Lung (tissue), 12 donors: ENCODE measurements around the gene SWAP70. TPM values are rescaled to one million over a fixed set of nuclear protein-coding genes. Genes with fewer than 3 reads are reported as not detected.

Experiments used
- ATAC-seq: fragments of 200-7000 bp; cut with Tn5 transposase; one replicate; pipeline ENCODE4 v1.9.1; 2020; ENCODE audit warnings: moderate number of reproducible peaks; ENCODE audit not compliant: insufficient read depth, low FRiP score
- DNase-seq, 3 donors: peaks; one replicate each; pipeline ENCODE4 v3.0.0-alpha.2; 2013 to 2017
- H3K27ac ChIP-seq, 2 donors: one replicate each; pipeline ENCODE4 v1.5.1; 2013; ENCODE audit warnings: mild to moderate bottlenecking in 2 of 2, moderate library complexity in 2 of 2, control low read depth in 1 of 2, inconsistent platforms in 1 of 2, low read depth in 1 of 2, low read length in 1 of 2
- H3K27me3 ChIP-seq, 3 donors: one replicate each; pipeline ENCODE4 v1.5.1; 2013; ENCODE audit warnings: low read length in 2 of 3; ENCODE audit not compliant: control insufficient read depth in 3 of 3, insufficient read depth in 3 of 3
- H3K36me3 ChIP-seq, 4 donors: one replicate each; pipeline ENCODE4 v1.5.1; 2013; ENCODE audit warnings: low read length in 4 of 4, mild to moderate bottlenecking in 1 of 4, moderate library complexity in 1 of 4; ENCODE audit not compliant: control insufficient read depth in 4 of 4, insufficient read depth in 4 of 4
- H3K4me1 ChIP-seq, 5 donors: one replicate each; pipeline ENCODE4 v1.5.1; 2013; ENCODE audit warnings: low read length in 5 of 5, mild to moderate bottlenecking in 2 of 5, moderate library complexity in 1 of 5; ENCODE audit not compliant: control insufficient read depth in 5 of 5, insufficient read depth in 5 of 5
- H3K4me3 ChIP-seq: one replicate; pipeline ENCODE4 v1.5.1; 2013; ENCODE audit warnings: mild to moderate bottlenecking, control low read depth, moderate library complexity
- H3K9ac ChIP-seq, 2 donors: one replicate each; pipeline ENCODE4 v1.5.1; 2013; ENCODE audit warnings: low read length in 2 of 2, control low read depth in 1 of 2; ENCODE audit not compliant: insufficient read depth in 1 of 2
- H3K9me3 ChIP-seq, 4 donors: one replicate each; pipeline ENCODE4 v1.5.1; 2013; ENCODE audit warnings: low read length in 3 of 4, mild to moderate bottlenecking in 1 of 4, moderate library complexity in 1 of 4; ENCODE audit not compliant: control insufficient read depth in 4 of 4, insufficient read depth in 3 of 4
- CTCF ChIP-seq: IDR thresholded peaks from 2 replicates; pipeline ENCODE4 v1.5.1; 2012; ENCODE audit warnings: mild to moderate bottlenecking; ENCODE audit errors: control extremely low read depth, extremely low read depth
- WGBS, 2 donors: extraction: QIAGEN DNeasy Blood & Tissue Kit; methylation state at CpG; one replicate each; pipeline ENCODE4 v1.1.7; 2013; 5-methylcytosine and 5-hydroxymethylcytosine counted together
- polyA plus RNA-seq, 2 donors: library from polyadenylated mRNA; stranded (reverse); fragments of 200-250 nt; gene quantifications; one replicate each; pipeline ENCODE4 v1.2.1, GENCODE V29; 2013
- total RNA-seq, 2 donors: library from RNA; depleted of rRNA in 1 of 2; stranded (reverse); fragments of >200 nt in 1 of 2; gene quantifications; one replicate each; pipeline ENCODE4 v1.2.1, GENCODE V29; 2014 to 2021
- donor health status: control.
- donor health status: control.
- donor health status: Bipolar disorder and iron deficiency.
- donor health status: healthy.
- donor health status: DM: yes; HTN: yes; CAD: no.

The SWAP70 gene
- total and polyA plus RNA-seq, 4 donors, result 14.9 to 44.8 (median 35.9) TPM

DNA sequence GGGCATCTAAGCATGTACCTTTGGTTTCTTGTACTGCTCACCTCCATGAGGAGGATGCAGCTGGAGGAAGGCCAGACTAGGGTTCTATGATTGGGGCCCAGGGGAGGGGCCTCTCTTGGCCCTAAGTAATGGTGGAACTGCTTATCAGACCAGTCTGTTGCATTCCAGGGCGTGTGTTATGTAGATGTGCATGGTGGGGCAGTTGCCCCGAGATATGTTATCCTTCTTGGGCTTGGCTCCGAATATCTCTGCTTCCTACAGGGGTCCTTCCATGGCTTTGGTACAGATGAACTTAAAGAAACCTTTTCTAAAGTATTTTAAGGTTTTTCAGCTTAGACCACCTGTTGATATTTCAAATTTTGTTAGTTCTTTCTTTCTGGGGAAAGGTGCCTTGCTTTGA is 126.0 kb downstream of the SWAP70 start:
- TF ChIP-seq CTCF, result no peak
- Histone ChIP-seq H3K27ac (no peak overlapping the region), H3K9me3 (no peaks in the 10 kb centered on the region), H3K27me3 (no peaks in the 10 kb centered on the region), H3K9ac (no peak overlapping the region), H3K4me1 (peaks cover 2 to 6% (median 4%) of the 10 kb centered on the region in 5 donors), H3K4me3 (no peak overlapping the region), H3K36me3 (peaks cover 0 to 44% (median 20%) of the 10 kb centered on the region in 4 donors)
- ATAC-seq (no peak), DNase-seq (no peak)
- WGBS, 2 donors, result 92 to 95% methylated on average over 3 of the region's 3 CpGs

DNA sequence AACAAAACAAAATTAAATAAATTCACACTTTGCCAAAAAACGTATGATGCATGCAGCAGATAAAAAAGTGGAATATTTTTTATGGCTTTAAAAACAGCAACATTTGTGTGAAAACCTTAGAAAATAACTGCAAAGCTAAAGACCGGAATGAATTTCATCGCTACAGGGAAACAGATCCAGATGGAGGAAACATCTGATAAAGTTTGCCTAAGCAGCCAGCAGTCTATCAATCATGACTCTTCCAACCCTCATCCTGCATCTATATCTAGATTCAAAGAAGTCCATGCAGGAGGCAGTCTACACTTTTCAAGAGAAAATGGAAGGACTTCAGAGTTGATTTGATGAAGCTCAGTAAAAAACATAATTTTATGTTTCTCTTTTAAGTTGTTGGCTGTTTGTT is 126.8 kb downstream of the SWAP70 start:
- no peak for ATAC-seq
- no peaks in the 10 kb centered on the region for H3K27me3 ChIP-seq
- 68 to 73% methylated on average over 3 of the region's 3 CpGs for WGBS, 2 donors
- H3K36me3 ChIP-seq, result peaks cover 0 to 47% (median 18%) of the 10 kb centered on the region in 4 donors
- peaks cover 0 to 6% (median 4%) of the 10 kb centered on the region in 5 donors for H3K4me1 ChIP-seq
- H3K9ac ChIP-seq, result no peak overlapping the region
- no peak for TF ChIP-seq CTCF
- DNase-seq, result peak in 2 of 3 donors; percentile 38 to 55
- H3K4me3 ChIP-seq, result no peak overlapping the region
- no peaks in the 10 kb centered on the region for H3K9me3 ChIP-seq
- H3K27ac ChIP-seq, result no peak overlapping the region

- Histone ChIP-seq H3K9ac (no peak overlapping the region), H3K4me3 (no peak overlapping the region), H3K27me3 (no peaks in the 10 kb centered on the region), H3K27ac (no peak overlapping the region), H3K4me1 (peaks cover 0 to 2% (median 0%) of the 10 kb centered on the region in 5 donors), H3K9me3 (no peaks in the 10 kb centered on the region), H3K36me3 (peaks cover 0 to 27% (median 3%) of the 10 kb centered on the region in 4 donors)
- ATAC-seq (no peak), DNase-seq (no peak)
- TF ChIP-seq CTCF, result no peak
Measured at GRCh38 chr11:9796266-9796665, 132.4 kb downstream of the SWAP70 start.

- no peak overlapping the region for H3K9ac ChIP-seq
- 92 to 95% methylated on average over 5 of the region's 5 CpGs for WGBS, 2 donors
- H3K4me3 ChIP-seq, result no peak overlapping the region
- H3K36me3 ChIP-seq, result peaks cover 0 to 24% (median 3%) of the 10 kb centered on the region in 4 donors
- H3K9me3 ChIP-seq, result no peaks in the 10 kb centered on the region
- H3K27ac ChIP-seq, result no peak overlapping the region
- DNase-seq (no peak), ATAC-seq (no peak)
- H3K4me1 ChIP-seq, result peaks cover 0 to 3% (median 0%) of the 10 kb centered on the region in 5 donors
- no peaks in the 10 kb centered on the region for H3K27me3 ChIP-seq
- TF ChIP-seq CTCF, result no peak
Measured at GRCh38 chr11:9796854-9797253, 133.0 kb downstream of the SWAP70 start.
